HepG2 (cell line): ENCODE data around the gene SPAG9. TPM values are rescaled to one million over a fixed set of nuclear protein-coding genes. Genes with fewer than 3 reads are reported as not detected.

ENCODE experiments used
- ARHGAP35 ChIP-seq: sonication (generic); formaldehyde crosslinking; IDR thresholded peaks from 2 replicates; pipeline ENCODE4 v1.9.0; 2022; ENCODE audit warnings: mild to moderate bottlenecking, inconsistent platforms, moderate library complexity, missing genetic modification reagents, borderline replicate concordance
- CENPT ChIP-seq: sonication (generic); formaldehyde crosslinking; IDR thresholded peaks from 2 replicates; pipeline ENCODE4 v1.8.0; 2022; ENCODE audit warnings: low read depth, mild to moderate bottlenecking, moderate library complexity, missing genetic modification reagents
- CHCHD3 ChIP-seq: sonication (generic); formaldehyde crosslinking; IDR thresholded peaks from 2 replicates; pipeline ENCODE4 v1.8.0; 2022; ENCODE audit warnings: mild to moderate bottlenecking, missing genetic modification reagents, moderate library complexity
- GABPB1 ChIP-seq: IDR thresholded peaks from 2 replicates; pipeline ENCODE4 v1.6.1; 2016; ENCODE audit warnings: mild to moderate bottlenecking, missing genetic modification reagents, moderate library complexity, missing compliant biosample characterization
- IRF2 ChIP-seq: IDR thresholded peaks from 2 replicates; pipeline ENCODE4 v1.6.1; 2018; ENCODE audit warnings: missing genetic modification reagents, missing compliant biosample characterization
- PHF5A ChIP-seq: IDR thresholded peaks from one replicate; pipeline ENCODE4 v1.6.1; 2018; ENCODE audit warnings: low read depth, missing genetic modification reagents; ENCODE audit not compliant: unreplicated experiment
- PLSCR1 ChIP-seq: sonication (generic); formaldehyde crosslinking; IDR thresholded peaks from 2 replicates; pipeline ENCODE4 v1.5.0; 2020; ENCODE audit warnings: missing genetic modification reagents, mild to moderate bottlenecking, borderline replicate concordance
- ZIK1 ChIP-seq: sonication (generic); formaldehyde crosslinking; IDR thresholded peaks from 2 replicates; pipeline ENCODE4 v1.5.0; 2020; ENCODE audit warnings: mild to moderate bottlenecking, low read depth, missing genetic modification reagents, borderline replicate concordance
- ZNF256 ChIP-seq: sonication (generic); formaldehyde crosslinking; conservative IDR thresholded peaks from 2 replicates; pipeline ENCODE4 v1.4.0; 2020; ENCODE audit warnings: missing genetic modification reagents
- ZNF33B ChIP-seq: sonication (generic); formaldehyde crosslinking; IDR thresholded peaks from 2 replicates; pipeline ENCODE4 v1.5.1; 2020; ENCODE audit warnings: mild to moderate bottlenecking, missing genetic modification reagents
- ZNF407 ChIP-seq: sonication (generic); formaldehyde crosslinking; IDR thresholded peaks from one replicate; pipeline ENCODE4 v1.5.1; 2020; ENCODE audit warnings: mild to moderate bottlenecking, missing genetic modification reagents; ENCODE audit errors: not compliant biosample characterization
- ZNF44 ChIP-seq: sonication (generic); formaldehyde crosslinking; IDR thresholded peaks from 2 replicates; pipeline ENCODE4 v1.5.1; 2020; ENCODE audit warnings: mild to moderate bottlenecking, missing genetic modification reagents
- ZNF546 ChIP-seq: sonication (generic); formaldehyde crosslinking; conservative IDR thresholded peaks from 2 replicates; pipeline ENCODE4 v1.8.1; 2023; ENCODE audit warnings: mild to moderate bottlenecking, missing genetic modification reagents
- ZNF616 ChIP-seq: sonication (generic); formaldehyde crosslinking; IDR thresholded peaks from 2 replicates; pipeline ENCODE4 v1.5.0; 2020; ENCODE audit warnings: low read depth, mild to moderate bottlenecking, missing genetic modification reagents
- ZNF740 ChIP-seq: sonication (generic); formaldehyde crosslinking; IDR thresholded peaks from 2 replicates; pipeline ENCODE4 v1.4.0; 2020; ENCODE audit warnings: missing genetic modification reagents
- ZSCAN12 ChIP-seq: sonication (generic); formaldehyde crosslinking; IDR thresholded peaks from 2 replicates; pipeline ENCODE4 v1.9.0; 2021; ENCODE audit warnings: mild to moderate bottlenecking, missing genetic modification reagents
- polyA plus RNA-seq, 8 experiments: library from polyadenylated mRNA; depleted of rRNA in 3 of 8; stranded (reverse) in 7 of 8; unstranded in 1 of 8; fragments of >200 nt; fragmentation: Illumina TruSeq in 4 of 8; extraction: Trizol in 4 of 8; gene quantifications; 2 replicates each; pipeline versions ENCODE4 v1.2.1 to v1.2.3, GENCODE V29; 2011 to 2016; ENCODE audit warnings: low read depth in 4 of 8, missing spikeins in 1 of 8, mixed read lengths in 1 of 8; ENCODE audit not compliant: insufficient read depth in 1 of 8
- total RNA-seq, 5 experiments: library from RNA; depleted of rRNA; stranded (reverse); fragments of >200 nt; fragmentation: Illumina TruSeq; extraction: Trizol; gene quantifications; 2 replicates each; pipeline ENCODE4 v1.2.3, GENCODE V29; 2016; ENCODE audit warnings: low read depth in 1 of 5

Gene SPAG9
- total and polyA plus RNA-seq, 2 of the 13 experiments (the other 11 are each of a cell fraction or from before 2014, with no cell fraction given), result 43.2 to 78.6 TPM

- TF ChIP-seq ZNF407 (peak; percentile 41), IRF2 (CRISPR knock-in tag) (no peak), ZNF740 (no peak), ZNF256 (no peak), ZSCAN12 (no peak), ZIK1 (CRISPR knock-in tag) (no peak), PHF5A (no peak), ARHGAP35 (no peak), ZNF546 (CRISPR knock-in tag) (no peak), CENPT (CRISPR knock-in tag) (no peak), ZNF44 (0 out of 2 replicates have a peak, but pooled peaks have one; percentile 45), ZNF616 (no peak), GABPB1 (no peak), CHCHD3 (CRISPR knock-in tag) (no peak), ZNF33B (0 out of 2 replicates have a peak, but pooled peaks have one; percentile 69), PLSCR1 (CRISPR knock-in tag) (no peak)
Measured at GRCh38 chr17:50914505-50915063, 206.1 kb downstream of the SPAG9 start (continued).
